Gastroesophageal sphincter (tissue), 4 donors: ENCODE measurements around the gene RHBDD3. TPM values are rescaled to one million over a fixed set of nuclear protein-coding genes. Genes with fewer than 3 reads are reported as not detected.

Source experiments
- ATAC-seq: fragments of 150-250 bp; one replicate; pipeline ENCODE4 v1.9.1; 2016; ENCODE audit warnings: mild to moderate bottlenecking, moderate library complexity
- H3K27ac ChIP-seq, 4 donors: fragments of 200-600 bp; sonication (generic) in 3 of 4; 1 replicate in 3 of 4; 2 replicates in 1 of 4; pipeline ENCODE4 v1.5.1; 2016 to 2019
- H3K27me3 ChIP-seq: fragments of 200-600 bp; sonication (generic); one replicate; pipeline ENCODE4 v1.5.1; 2019
- H3K36me3 ChIP-seq, 2 donors: fragments of 200-600 bp; sonication (generic); one replicate each; pipeline ENCODE4 v1.5.1; 2019; ENCODE audit warnings: control low read depth in 1 of 2
- H3K4me1 ChIP-seq, 3 donors: fragments of 200-600 bp; sonication (generic); 1 replicate in 2 of 3; 2 replicates in 1 of 3; pipeline ENCODE4 v1.5.1; 2016 to 2019; ENCODE audit warnings: control low read depth in 2 of 3
- H3K4me3 ChIP-seq, 2 donors: fragments of 200-600 bp; sonication (generic); one replicate each; pipeline ENCODE4 v1.5.1; 2019; ENCODE audit warnings: mild to moderate bottlenecking in 1 of 2, moderate library complexity in 1 of 2
- H3K9me3 ChIP-seq, 3 donors: fragments of 200-600 bp; sonication (generic); one replicate each; pipeline ENCODE4 v1.5.1; 2017 to 2019; ENCODE audit warnings: control low read depth in 2 of 3
- CTCF ChIP-seq, 4 experiments: fragments of 200-600 bp in 2 of 4; fragments of 450-650 bp in 2 of 4; sonication (generic) in 1 of 4; IDR thresholded peaks; one replicate each; pipeline ENCODE4 v1.5.1; 2017 to 2019; ENCODE audit warnings: antibody characterized with exemption in 4 of 4, mild to moderate bottlenecking in 2 of 4, moderate library complexity in 2 of 4
- EP300 ChIP-seq: sonication (generic); formaldehyde crosslinking; IDR thresholded peaks from one replicate; pipeline ENCODE4 v1.6.1; 2017; ENCODE audit warnings: antibody characterized with exemption, mild to moderate bottlenecking
- POLR2A ChIP-seq, 2 donors: fragments of 450-650 bp; IDR thresholded peaks; one replicate each; pipeline ENCODE4 v1.6.1; 2017; ENCODE audit warnings: antibody characterized with exemption in 2 of 2, mild to moderate bottlenecking in 2 of 2, moderate library complexity in 1 of 2
- POLR2AphosphoS5 ChIP-seq: sonication (generic); formaldehyde crosslinking; IDR thresholded peaks from one replicate; pipeline ENCODE4 v1.6.1; 2017; ENCODE audit warnings: antibody characterized with exemption
- WGBS, 2 donors: methylation state at CpG; one replicate each; pipeline ENCODE4 v1.1.5; 2018; ENCODE audit warnings: low coverage in 1 of 2; 5-methylcytosine and 5-hydroxymethylcytosine counted together
- total RNA-seq, 4 donors: library from RNA; depleted of rRNA; stranded (reverse); fragments of >200 nt; gene quantifications; one replicate each; pipeline ENCODE4 v1.1.0, GENCODE V29; 2016

The RHBDD3 gene
- total RNA-seq, 4 donors from 2014 or later = 7.2 to 27.7 (median 19.6) TPM

DNA sequence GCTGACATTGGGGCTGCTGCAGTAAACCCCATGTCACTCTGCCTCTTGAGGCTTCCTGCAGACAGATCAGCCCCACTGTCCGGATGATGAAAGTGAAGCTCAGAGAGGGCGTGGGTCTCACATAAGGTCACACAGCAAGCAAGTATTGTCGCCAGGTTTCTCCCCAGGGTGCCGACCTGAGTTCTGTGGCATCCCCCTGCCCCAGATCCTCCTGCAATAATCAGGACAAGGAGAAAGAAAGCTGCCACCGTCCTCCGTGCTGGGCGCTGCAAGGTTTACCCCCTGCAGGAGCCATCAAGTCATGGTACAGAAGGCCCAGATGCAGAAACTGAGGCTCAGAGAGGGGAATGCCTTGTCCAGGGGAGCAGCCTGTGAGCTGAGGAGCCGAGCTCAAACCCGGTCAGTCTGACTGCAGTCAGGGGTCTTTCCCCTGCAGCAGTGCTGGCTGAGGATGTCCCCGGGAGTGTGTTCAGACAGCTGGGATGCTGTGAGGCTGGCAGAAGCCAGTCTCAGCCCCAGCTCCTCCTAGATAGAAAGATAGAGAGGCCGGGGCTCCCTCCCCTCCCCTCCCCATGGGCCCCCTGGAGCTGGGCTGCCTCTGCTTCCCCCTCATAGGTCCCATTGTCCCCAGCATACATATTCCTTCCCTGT lies 48.9 kb downstream of the RHBDD3 start:
- H3K4me1 ChIP-seq = peaks cover 0 to 16% (median 0%) of the 10 kb centered on the region in 3 donors
- no peak for TF ChIP-seq CTCF (IDR thresholded peaks at IDR 0.05)
- no peak for TF ChIP-seq POLR2A (IDR thresholded peaks at IDR 0.05)
- TF ChIP-seq POLR2AphosphoS5 = no peak
- no peak for TF ChIP-seq EP300
- no peak overlapping the region for H3K4me3 ChIP-seq
- no CpG with 5 or more reads among the region's 11 CpGs for WGBS, 2 donors
- no peak for ATAC-seq
- H3K36me3 ChIP-seq = no peaks in the 10 kb centered on the region
- H3K27me3 ChIP-seq = no peaks in the 10 kb centered on the region
- no peaks in the 10 kb centered on the region for H3K9me3 ChIP-seq
- H3K27ac ChIP-seq = no peak overlapping the region

DNA sequence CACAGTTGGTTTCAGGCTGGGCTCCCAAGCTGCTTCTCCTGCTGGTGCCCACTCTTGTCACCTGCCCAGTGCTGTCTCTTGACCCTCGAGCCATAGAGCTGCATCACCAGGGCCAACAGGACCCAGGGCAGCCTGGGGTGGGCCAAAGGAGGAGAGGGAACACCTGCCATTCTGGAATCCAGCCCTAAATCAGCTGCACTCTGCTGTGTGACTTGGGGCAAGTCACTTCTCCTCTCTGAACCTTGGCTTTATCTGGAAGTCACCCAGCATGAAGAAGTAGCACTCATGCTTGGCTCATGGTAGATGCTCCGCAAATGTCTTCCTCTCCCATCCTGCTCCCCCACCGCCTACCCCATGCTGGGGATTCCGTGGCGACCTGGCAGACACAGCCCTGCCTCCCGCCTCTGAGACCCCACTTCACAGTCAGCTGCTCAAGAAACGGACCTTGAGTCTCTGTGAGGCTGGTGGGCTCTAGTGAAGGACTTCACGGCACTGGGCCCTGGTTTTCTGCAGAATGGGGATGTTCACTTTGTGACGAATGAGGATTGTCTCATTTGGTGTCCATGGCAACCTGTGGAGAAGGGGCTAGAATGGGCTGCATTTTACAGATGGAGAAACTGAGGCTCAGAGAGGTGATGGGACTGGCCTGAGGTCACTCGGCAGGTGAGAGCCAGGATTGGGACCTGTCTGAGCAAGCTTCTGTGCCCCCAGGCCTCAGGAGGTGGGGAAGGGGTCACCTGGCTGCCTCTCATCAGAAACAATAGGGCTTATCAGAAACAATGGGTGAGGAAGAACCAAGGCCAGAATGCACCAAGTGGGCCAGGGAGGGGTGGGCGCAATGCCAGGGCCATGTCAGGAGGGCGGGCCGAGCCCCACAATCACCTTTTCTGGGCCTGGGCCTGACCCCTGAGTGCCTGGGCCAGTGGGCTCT lies 49.7 kb downstream of the RHBDD3 start:
- TF ChIP-seq POLR2A (IDR thresholded peaks at IDR 0.05) = no peak
- TF ChIP-seq EP300 = no peak
- TF ChIP-seq CTCF (IDR thresholded peaks at IDR 0.05) = no peak
- TF ChIP-seq POLR2AphosphoS5 = no peak
- H3K4me3 ChIP-seq = no peak overlapping the region
- no peak for ATAC-seq
- peaks cover 0 to 11% (median 0%) of the 10 kb centered on the region in 3 donors for H3K4me1 ChIP-seq
- H3K9me3 ChIP-seq = no peaks in the 10 kb centered on the region
- no peak overlapping the region for H3K27ac ChIP-seq
- no peaks in the 10 kb centered on the region for H3K27me3 ChIP-seq
- H3K36me3 ChIP-seq = no peaks in the 10 kb centered on the region
- WGBS, 2 donors = no CpG with 5 or more reads among the region's 13 CpGs

GRCh38 chr22:29216873-29217666 lies 50.7 kb downstream of the RHBDD3 start:
- Histone ChIP-seq H3K27me3 (no peaks in the 10 kb centered on the region), H3K36me3 (no peaks in the 10 kb centered on the region), H3K27ac (no peak overlapping the region), H3K4me3 (no peak overlapping the region), H3K4me1 (peaks cover 0 to 18% (median 0%) of the 10 kb centered on the region in 3 donors), H3K9me3 (no peaks in the 10 kb centered on the region)
- no peak for TF ChIP-seq POLR2AphosphoS5
- no peak for TF ChIP-seq EP300
- TF ChIP-seq CTCF (IDR thresholded peaks at IDR 0.05) = no peak
- TF ChIP-seq POLR2A (IDR thresholded peaks at IDR 0.05) = no peak
- 92% methylated on average over 2 of the region's 14 CpGs; no CpG with 5 or more reads in 1 of the 2 donors for WGBS, 2 donors
- ATAC-seq = peak; percentile 26

GRCh38 chr22:29216011-29216872 lies 51.5 kb downstream of the RHBDD3 start:
- no peaks in the 10 kb centered on the region for H3K27me3 ChIP-seq
- WGBS, 2 donors = 88% methylated on average over 6 of the region's 14 CpGs; no CpG with 5 or more reads in 1 of the 2 donors
- peaks cover 0 to 18% (median 0%) of the 10 kb centered on the region in 3 donors for H3K4me1 ChIP-seq
- H3K4me3 ChIP-seq = no peak overlapping the region
- no peaks in the 10 kb centered on the region for H3K9me3 ChIP-seq
- H3K27ac ChIP-seq = no peak overlapping the region
- no peak for ATAC-seq
- TF ChIP-seq POLR2AphosphoS5 (no peak), EP300 (no peak), CTCF (IDR thresholded peaks at IDR 0.05) (no peak), POLR2A (IDR thresholded peaks at IDR 0.05) (no peak)
- no peaks in the 10 kb centered on the region for H3K36me3 ChIP-seq
